Activated T-helper 1 cell treated with anti-CD3 and anti-CD28 coated beads, Interleukin-2, amount 50 U/mL, for 16 hours (primary cell): ENCODE measurements around the gene CUX1.

Source experiments
- DNase-seq, 2 donors: peaks; one replicate each; pipeline ENCODE4 v3.0.0-alpha.2; 2020; ENCODE audit warnings: low read depth in 1 of 2, low spot score in 1 of 2

CUX1 gene

GRCh38 chr7:101933688-101934121 lies 116.3 kb downstream of the CUX1 start:
- DNase-seq, result no peak

GRCh38 chr7:101934618-101935017 lies 117.2 kb downstream of the CUX1 start:
- DNase-seq, result no peak

- DNase-seq, result no peak
Measured at GRCh38 chr7:101935521-101936141, 118.2 kb downstream of the CUX1 start.

- DNase-seq, result no peak
Measured at GRCh38 chr7:101936223-101936610, 118.8 kb downstream of the CUX1 start.

- no peak for DNase-seq
Measured at GRCh38 chr7:101936611-101937231, 119.3 kb downstream of the CUX1 start.

- DNase-seq, result no peak
Measured at GRCh38 chr7:101937717-101938514, 120.5 kb downstream of the CUX1 start.

- DNase-seq, result no peak
Measured at GRCh38 chr7:101939136-101939695, 121.8 kb downstream of the CUX1 start.

GRCh38 chr7:101940151-101940550 lies 122.7 kb downstream of the CUX1 start:
- DNase-seq, result no peak

- no peak for DNase-seq
Measured at GRCh38 chr7:101940830-101941229, 123.4 kb downstream of the CUX1 start.

GRCh38 chr7:101941481-101942383 lies 124.3 kb downstream of the CUX1 start:
- no peak for DNase-seq

GRCh38 chr7:101942603-101943210 lies 125.3 kb downstream of the CUX1 start:
- no peak for DNase-seq

GRCh38 chr7:101943306-101943705 lies 125.9 kb downstream of the CUX1 start:
- DNase-seq, result no peak

- DNase-seq, result no peak
Measured at GRCh38 chr7:101943889-101944600, 126.6 kb downstream of the CUX1 start.

- DNase-seq, result no peak
Measured at GRCh38 chr7:101944611-101945010, 127.2 kb downstream of the CUX1 start.

GRCh38 chr7:101945034-101945758 lies 127.8 kb downstream of the CUX1 start:
- DNase-seq, result no peak

GRCh38 chr7:101947899-101948298 lies 130.5 kb downstream of the CUX1 start:
- DNase-seq, result no peak

GRCh38 chr7:101948650-101949049 lies 131.2 kb downstream of the CUX1 start:
- DNase-seq, result no peak

- no peak for DNase-seq
Measured at GRCh38 chr7:101950450-101951119, 133.2 kb downstream of the CUX1 start.

GRCh38 chr7:101951757-101952156 lies 134.3 kb downstream of the CUX1 start:
- no peak for DNase-seq
